Measurements from ENCODE around the gene TPST1. TPM values are rescaled to one million over a fixed set of nuclear protein-coding genes. Genes with fewer than 3 reads are reported as not detected.

Gene TPST1
- total RNA-seq, 1 donor: 59.7 TPM

DNA sequence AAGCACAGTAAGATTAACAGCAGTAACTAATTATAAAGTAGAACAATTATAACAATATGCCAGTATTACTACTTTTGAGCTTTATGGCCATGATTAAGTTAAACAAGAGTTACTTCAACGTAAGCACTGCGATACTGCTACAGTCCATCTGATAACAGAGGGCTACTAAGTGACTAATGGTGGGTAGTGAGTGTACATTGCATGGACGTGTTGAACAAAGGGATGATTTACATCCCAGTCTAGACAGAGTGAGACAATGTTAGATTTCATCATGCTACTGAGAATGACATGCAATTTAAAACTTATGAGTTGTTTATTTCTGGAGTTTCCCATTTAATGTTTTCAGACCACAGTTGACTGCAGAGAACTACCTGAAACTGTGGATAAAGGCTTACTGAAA, 45.6 kb downstream of the TPST1 start:
- TF ChIP-seq, protein P1, sequence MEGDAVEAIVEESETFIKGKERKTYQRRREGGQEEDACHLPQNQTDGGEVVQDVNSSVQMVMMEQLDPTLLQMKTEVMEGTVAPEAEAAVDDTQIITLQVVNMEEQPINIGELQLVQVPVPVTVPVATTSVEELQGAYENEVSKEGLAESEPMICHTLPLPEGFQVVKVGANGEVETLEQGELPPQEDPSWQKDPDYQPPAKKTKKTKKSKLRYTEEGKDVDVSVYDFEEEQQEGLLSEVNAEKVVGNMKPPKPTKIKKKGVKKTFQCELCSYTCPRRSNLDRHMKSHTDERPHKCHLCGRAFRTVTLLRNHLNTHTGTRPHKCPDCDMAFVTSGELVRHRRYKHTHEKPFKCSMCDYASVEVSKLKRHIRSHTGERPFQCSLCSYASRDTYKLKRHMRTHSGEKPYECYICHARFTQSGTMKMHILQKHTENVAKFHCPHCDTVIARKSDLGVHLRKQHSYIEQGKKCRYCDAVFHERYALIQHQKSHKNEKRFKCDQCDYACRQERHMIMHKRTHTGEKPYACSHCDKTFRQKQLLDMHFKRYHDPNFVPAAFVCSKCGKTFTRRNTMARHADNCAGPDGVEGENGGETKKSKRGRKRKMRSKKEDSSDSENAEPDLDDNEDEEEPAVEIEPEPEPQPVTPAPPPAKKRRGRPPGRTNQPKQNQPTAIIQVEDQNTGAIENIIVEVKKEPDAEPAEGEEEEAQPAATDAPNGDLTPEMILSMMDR (IDR thresholded peaks at IDR 0.05; ENCODE audit: insufficient read depth, low read length): no peak
- peak; percentile 92 for DNase-seq (ENCODE audit: low read depth)
- H3K4me3 ChIP-seq (ENCODE audit: low read depth, low read length): no peak overlapping the region

DNA sequence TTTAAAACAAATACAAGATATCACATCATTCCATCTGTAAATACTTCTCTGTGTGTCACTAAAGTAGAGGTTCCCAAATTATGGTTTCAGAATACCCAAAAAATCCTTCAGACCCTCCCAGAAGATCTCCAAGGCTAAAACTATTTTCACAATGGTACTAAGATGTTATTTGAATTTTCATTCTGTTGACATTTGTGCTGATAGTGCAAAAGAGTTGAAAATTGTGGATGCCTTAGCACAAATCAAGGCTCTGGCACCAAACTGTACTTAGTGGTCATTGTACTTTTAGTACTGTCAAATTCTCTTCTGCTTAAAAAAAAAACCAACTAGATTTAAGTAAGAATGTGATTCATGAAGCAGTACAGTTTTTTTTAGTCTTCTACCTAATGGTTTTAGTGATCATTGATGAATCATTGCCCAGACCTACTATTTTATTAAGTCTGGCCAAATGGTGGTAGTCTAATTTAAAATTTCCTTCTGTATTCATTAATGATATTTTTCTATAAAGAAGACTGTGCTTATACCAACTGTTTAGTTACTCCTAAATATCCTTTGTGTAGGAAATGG, 50.5 kb downstream of the TPST1 start:
- TF ChIP-seq, protein P1 (IDR thresholded peaks at IDR 0.05; ENCODE audit: insufficient read depth, low read length): no peak
- no peak overlapping the region for H3K4me3 ChIP-seq (ENCODE audit: low read depth, low read length)
- peak; percentile 63 for DNase-seq (ENCODE audit: low read depth)

DNA sequence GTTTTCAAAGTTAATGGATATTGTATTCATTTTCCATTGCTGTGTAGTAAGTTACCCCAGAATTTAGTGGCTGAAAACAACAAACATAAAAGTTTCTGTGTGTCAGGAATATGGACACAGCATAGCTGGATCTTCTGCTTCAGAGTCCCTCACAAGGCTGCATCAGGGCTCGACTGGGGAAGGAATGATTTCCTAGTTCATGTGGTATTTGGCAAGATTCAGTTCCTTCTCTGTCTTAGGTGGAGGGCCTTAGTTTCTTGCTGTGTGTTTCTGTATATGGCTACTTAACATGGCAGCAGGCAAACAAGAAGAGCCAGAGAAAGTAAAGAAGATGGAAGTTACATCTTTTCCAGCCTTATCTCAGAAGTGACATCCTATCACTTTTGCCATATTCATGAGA, 51.1 kb downstream of the TPST1 start:
- no peak for DNase-seq (ENCODE audit: low read depth)
- no peak overlapping the region for H3K4me3 ChIP-seq (ENCODE audit: low read depth, low read length)
- TF ChIP-seq, protein P1 (IDR thresholded peaks at IDR 0.05; ENCODE audit: insufficient read depth, low read length): no peak

DNA sequence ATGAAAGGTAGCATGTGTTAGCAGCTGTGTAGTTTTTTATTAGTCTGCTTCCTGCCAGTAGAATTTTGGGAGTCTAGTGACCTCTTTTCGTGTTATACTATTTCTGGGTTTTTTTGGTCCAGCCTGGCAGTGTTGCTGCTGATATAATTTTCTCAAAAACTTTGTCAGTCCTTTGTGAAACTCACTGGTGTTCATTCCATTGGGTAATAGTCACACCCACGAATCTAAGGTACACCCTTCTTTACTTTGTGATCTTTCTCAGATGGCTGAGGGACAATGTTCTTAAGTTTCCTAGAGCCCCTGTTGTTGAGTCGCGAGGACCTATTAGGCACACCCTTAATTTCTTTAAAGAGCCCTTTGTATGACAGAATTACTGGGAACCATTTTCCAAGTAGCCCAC, 52.3 kb downstream of the TPST1 start:
- peak; percentile 27 for DNase-seq (ENCODE audit: low read depth)
- no peak overlapping the region for H3K4me3 ChIP-seq (ENCODE audit: low read depth, low read length)
- TF ChIP-seq, protein P1 (IDR thresholded peaks at IDR 0.05; ENCODE audit: insufficient read depth, low read length): no peak

DNA sequence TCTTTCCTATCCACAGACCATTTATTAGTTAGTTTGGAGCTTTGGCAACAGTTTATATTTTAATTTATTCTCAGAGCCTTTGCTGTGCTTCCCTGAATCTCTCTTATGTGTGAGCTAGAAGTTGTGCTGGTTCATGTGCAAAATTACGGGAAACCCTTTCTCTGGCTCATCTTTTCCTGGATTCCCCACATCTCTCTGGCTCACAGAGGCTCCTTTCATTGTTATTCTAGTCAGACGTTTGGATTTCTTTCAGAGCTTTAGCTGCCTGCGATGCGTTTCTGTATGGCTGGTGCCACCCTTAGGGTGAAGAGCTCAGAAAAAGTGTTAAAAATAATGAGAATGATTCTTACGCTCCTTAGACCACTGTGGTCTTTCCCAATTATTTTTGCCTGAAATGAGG, 53.3 kb downstream of the TPST1 start:
- DNase-seq (ENCODE audit: low read depth): peak; percentile 74
- TF ChIP-seq, protein P1 (IDR thresholded peaks at IDR 0.05; ENCODE audit: insufficient read depth, low read length): no peak
- no peak overlapping the region for H3K4me3 ChIP-seq (ENCODE audit: low read depth, low read length)

DNA sequence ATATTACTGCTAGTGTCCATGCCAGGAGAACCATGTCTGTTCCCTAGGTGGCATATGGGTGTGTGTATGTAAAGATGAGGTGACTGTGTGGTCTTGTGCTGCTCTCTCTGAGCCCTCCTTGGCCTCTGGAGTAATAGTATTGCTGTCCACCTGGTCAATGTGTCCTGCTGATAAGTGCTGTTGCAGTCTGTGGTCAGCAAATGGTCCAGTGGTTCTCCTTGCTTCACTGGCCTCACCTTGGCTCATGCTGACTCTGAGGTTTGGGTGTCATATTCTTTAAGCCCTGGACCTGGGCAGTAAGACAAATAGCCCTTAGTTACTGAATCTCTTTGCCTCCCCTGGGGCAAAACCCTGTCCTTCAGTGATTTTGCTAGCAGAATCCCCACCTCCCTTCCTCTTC, 56.8 kb downstream of the TPST1 start:
- TF ChIP-seq, protein P1 (IDR thresholded peaks at IDR 0.05; ENCODE audit: insufficient read depth, low read length): no peak
- DNase-seq (ENCODE audit: low read depth): no peak
- no peak overlapping the region for H3K4me3 ChIP-seq (ENCODE audit: low read depth, low read length)

DNA sequence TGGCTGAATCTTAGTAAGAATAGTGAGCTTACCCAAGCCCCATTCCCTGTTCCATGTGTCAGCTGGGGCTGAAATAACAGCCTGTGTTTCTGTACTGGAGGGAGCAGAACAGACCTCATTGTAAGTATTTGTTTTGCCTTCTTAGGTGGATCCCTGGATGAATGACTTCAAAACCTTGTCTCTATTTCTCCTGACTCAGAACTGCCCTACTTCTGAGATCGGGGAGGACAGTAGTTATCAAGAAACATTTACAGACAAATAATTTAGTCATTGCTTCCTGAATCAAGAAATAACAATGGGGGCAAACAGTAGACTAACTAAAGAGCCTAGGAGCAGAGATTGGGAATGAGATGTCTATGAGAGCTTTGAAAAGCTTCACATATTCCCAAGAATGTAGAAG, 58.8 kb downstream of the TPST1 start:
- H3K4me3 ChIP-seq (ENCODE audit: low read depth, low read length): no peak overlapping the region
- no peak for DNase-seq (ENCODE audit: low read depth)

More for the DNA sequence above, 58.8 kb downstream of the TPST1 start:
- TF ChIP-seq, protein P1 (IDR thresholded peaks at IDR 0.05; ENCODE audit: insufficient read depth, low read length): no peak
